ENCODE measurements around the gene SLC22A8.
"Not testable (repeated sequence)": the region's sequence is repeated elsewhere in the genome, so short reads cannot be mapped to it uniquely, and the experiment has no call there.

SLC22A8 gene

DNA sequence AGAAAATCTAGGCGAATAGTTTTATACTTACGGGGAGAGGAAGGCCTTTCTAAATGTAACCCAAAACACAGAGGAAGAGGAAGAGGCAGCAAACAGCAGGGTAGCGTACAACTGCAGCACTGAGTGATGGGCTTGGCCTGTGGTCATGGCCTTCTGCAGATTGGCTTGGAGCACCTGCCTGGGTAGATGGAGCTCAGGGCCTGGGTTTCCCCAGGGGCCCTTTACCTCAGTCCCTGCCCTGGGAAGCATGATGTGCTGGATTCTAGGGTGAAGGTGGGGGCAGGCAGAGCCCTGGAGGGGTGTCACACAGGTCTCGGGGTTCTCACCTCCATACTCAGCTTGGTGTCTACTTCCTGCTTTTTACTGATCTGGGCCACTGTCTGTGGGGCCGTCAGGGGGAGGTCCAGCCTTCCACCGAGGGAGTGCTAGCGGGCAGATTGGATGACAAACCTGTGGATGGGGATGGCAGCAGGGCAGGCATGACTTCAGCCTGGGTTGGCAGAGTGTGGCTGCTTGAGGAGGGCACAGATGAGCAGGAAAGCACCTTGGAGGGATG lies 66.8 kb downstream of the SLC22A8 start:
- in situ Hi-C loops (cut with MboI; ENCODE audit: low sequenced_read_pairs, unreplicated experiment), result no loop called here
- TF ChIP-seq, protein P1, sequence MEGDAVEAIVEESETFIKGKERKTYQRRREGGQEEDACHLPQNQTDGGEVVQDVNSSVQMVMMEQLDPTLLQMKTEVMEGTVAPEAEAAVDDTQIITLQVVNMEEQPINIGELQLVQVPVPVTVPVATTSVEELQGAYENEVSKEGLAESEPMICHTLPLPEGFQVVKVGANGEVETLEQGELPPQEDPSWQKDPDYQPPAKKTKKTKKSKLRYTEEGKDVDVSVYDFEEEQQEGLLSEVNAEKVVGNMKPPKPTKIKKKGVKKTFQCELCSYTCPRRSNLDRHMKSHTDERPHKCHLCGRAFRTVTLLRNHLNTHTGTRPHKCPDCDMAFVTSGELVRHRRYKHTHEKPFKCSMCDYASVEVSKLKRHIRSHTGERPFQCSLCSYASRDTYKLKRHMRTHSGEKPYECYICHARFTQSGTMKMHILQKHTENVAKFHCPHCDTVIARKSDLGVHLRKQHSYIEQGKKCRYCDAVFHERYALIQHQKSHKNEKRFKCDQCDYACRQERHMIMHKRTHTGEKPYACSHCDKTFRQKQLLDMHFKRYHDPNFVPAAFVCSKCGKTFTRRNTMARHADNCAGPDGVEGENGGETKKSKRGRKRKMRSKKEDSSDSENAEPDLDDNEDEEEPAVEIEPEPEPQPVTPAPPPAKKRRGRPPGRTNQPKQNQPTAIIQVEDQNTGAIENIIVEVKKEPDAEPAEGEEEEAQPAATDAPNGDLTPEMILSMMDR (IDR thresholded peaks at IDR 0.05; ENCODE audit: borderline replicate concordance, control extremely low read depth, extremely low read depth, insufficient read depth, missing control alignments), result no peak
- DNase-seq (ENCODE audit: low spot score), result no peak

DNA sequence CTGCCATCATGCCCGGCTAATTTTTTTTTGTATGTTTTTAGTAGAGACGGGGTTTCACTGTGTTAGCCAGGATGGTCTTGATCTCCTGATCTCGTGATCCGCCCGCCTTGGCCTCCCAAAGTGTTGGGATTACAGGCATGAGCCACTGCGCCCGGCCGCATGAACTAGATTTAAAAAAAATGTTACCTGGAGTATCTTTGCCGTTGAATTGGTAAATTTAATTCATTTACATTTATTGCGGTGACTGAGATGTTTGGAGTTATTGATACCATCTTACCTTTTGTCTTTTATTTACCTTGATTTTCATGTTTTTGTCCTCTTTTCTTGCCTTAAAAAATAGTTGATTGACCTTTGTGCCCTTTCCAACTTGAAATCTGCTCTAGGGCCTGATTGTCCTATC lies 70.1 kb downstream of the SLC22A8 start:
- in situ Hi-C loops (cut with MboI; ENCODE audit: low sequenced_read_pairs, unreplicated experiment); DNase-seq (ENCODE audit: low spot score): not testable (repeated sequence)

Data from GM13976 (cell line).